Loucy (cell line): ENCODE measurements around the gene PABPC1L.

ENCODE experiments used
- H2AFZ ChIP-seq: fragments of 200-600 bp; sonication (generic); 2 replicates; pipeline ENCODE4 v1.6.0; 2016; ENCODE audit warnings: antibody characterized with exemption, mild to moderate bottlenecking, low read length, moderate library complexity
- H3F3A ChIP-seq: fragments of 200-600 bp; 2 replicates; pipeline ENCODE4 v1.6.0; 2016; ENCODE audit warnings: antibody characterized with exemption, low read depth, mild to moderate bottlenecking
- H3K27me3 ChIP-seq: fragments of 200-600 bp; sonication (generic); 2 replicates; pipeline ENCODE4 v1.6.1; 2014; ENCODE audit warnings: low read length, mild to moderate bottlenecking; ENCODE audit not compliant: insufficient read depth, poor library complexity, severe bottlenecking
- H3K36me3 ChIP-seq: fragments of 200-600 bp; sonication (generic); 2 replicates; pipeline ENCODE4 v1.6.1; 2016; ENCODE audit warnings: low read length; ENCODE audit not compliant: insufficient read depth
- H3K4me1 ChIP-seq: fragments of 200-600 bp; sonication (generic); 2 replicates; pipeline ENCODE4 v1.5.1; 2014; ENCODE audit warnings: low read length, mild to moderate bottlenecking; ENCODE audit not compliant: insufficient read depth, poor library complexity, severe bottlenecking
- H3K4me2 ChIP-seq: fragments of 200-600 bp; sonication (generic); 2 replicates; pipeline ENCODE4 v1.6.0; 2014; ENCODE audit warnings: antibody characterized with exemption, low read length, low read depth, mild to moderate bottlenecking; ENCODE audit not compliant: poor library complexity, severe bottlenecking
- H3K4me3 ChIP-seq: fragments of 200-600 bp; sonication (generic); 2 replicates; pipeline ENCODE4 v1.5.1; 2014; ENCODE audit warnings: low read length, mild to moderate bottlenecking, mixed read lengths; ENCODE audit not compliant: poor library complexity, severe bottlenecking
- H3K79me2 ChIP-seq: fragments of 200-600 bp; sonication (generic); 2 replicates; pipeline ENCODE4 v1.6.1; 2014; ENCODE audit warnings: low read length; ENCODE audit not compliant: insufficient read depth
- H3K9ac ChIP-seq: fragments of 200-600 bp; sonication (generic); 2 replicates; pipeline ENCODE4 v1.6.0; 2014; ENCODE audit warnings: mild to moderate bottlenecking, low read depth, low read length, moderate library complexity; ENCODE audit not compliant: poor library complexity, severe bottlenecking
- H3K9me2 ChIP-seq: fragments of 200-600 bp; sonication (generic); replicated peaks from 2 replicates; pipeline ENCODE4 v1.6.1; 2016; ENCODE audit warnings: low read depth, low read length, mixed read lengths
- H3K9me3 ChIP-seq: fragments of 200-600 bp; sonication (generic); 2 replicates; pipeline ENCODE4 v1.6.1; 2014; ENCODE audit warnings: mild to moderate bottlenecking, antibody characterized with exemption, low read length, low read depth; ENCODE audit not compliant: insufficient read depth
- H4K20me1 ChIP-seq: fragments of 200-600 bp; sonication (generic); 2 replicates; pipeline ENCODE4 v1.6.0; 2014; ENCODE audit warnings: antibody characterized with exemption, low read length, mild to moderate bottlenecking; ENCODE audit not compliant: insufficient read depth, poor library complexity, severe bottlenecking
- EZH2phosphoT487 ChIP-seq: fragments of 200-600 bp; IDR thresholded peaks from 2 replicates; pipeline ENCODE4 v1.6.1; 2018; ENCODE audit warnings: antibody characterized with exemption, mild to moderate bottlenecking, moderate library complexity, borderline replicate concordance
- TF ChIP-seq, protein P1 (sequence below): fragments of 200-600 bp; sonication (generic); conservative IDR thresholded peaks from 2 replicates; pipeline ENCODE4 v1.5.1; 2014; ENCODE audit warnings: mild to moderate bottlenecking, antibody characterized with exemption, low read length

PABPC1L gene

DNA sequence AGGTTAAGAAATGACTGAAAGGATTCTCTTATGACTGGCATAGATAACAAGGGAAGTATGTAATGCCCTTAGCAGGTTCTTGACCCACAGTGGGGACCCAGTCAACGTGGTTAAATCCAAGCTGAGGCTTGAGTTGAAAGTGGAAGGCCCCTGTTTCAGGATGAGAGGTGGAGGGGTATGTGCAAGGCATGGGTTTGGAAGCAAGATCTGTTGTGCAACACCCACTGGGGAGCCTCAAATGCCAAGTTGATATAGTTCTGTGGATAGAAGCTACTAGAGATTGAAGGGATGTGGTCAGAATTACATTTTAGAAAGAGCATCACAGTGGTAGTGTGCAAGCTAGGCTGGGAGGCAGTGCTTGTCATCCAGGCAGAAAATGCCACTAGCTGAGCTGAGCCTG, 5.1 kb downstream of the PABPC1L start:
- Histone ChIP-seq H3K79me2 (no peaks in the 10 kb centered on the region), H3K4me1 (peaks cover 17% of the 10 kb centered on the region), H3K27me3 (no peaks in the 10 kb centered on the region), H3K9me2 (no peaks in the 10 kb centered on the region), H3K4me3 (no peak overlapping the region), H3K9me3 (no peaks in the 10 kb centered on the region), H2AFZ (no peak overlapping the region), H3K36me3 (no peaks in the 10 kb centered on the region), H3K4me2 (peak overlapping the region; percentile 12), H3F3A (no peaks in the 10 kb centered on the region), H4K20me1 (no peaks in the 10 kb centered on the region), H3K9ac (no peak overlapping the region)
- TF ChIP-seq, protein P1, sequence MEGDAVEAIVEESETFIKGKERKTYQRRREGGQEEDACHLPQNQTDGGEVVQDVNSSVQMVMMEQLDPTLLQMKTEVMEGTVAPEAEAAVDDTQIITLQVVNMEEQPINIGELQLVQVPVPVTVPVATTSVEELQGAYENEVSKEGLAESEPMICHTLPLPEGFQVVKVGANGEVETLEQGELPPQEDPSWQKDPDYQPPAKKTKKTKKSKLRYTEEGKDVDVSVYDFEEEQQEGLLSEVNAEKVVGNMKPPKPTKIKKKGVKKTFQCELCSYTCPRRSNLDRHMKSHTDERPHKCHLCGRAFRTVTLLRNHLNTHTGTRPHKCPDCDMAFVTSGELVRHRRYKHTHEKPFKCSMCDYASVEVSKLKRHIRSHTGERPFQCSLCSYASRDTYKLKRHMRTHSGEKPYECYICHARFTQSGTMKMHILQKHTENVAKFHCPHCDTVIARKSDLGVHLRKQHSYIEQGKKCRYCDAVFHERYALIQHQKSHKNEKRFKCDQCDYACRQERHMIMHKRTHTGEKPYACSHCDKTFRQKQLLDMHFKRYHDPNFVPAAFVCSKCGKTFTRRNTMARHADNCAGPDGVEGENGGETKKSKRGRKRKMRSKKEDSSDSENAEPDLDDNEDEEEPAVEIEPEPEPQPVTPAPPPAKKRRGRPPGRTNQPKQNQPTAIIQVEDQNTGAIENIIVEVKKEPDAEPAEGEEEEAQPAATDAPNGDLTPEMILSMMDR: no peak
- no peak for TF ChIP-seq EZH2phosphoT487

- Histone ChIP-seq H3K4me1 (peaks cover 10% of the 10 kb centered on the region), H4K20me1 (no peaks in the 10 kb centered on the region), H3F3A (no peaks in the 10 kb centered on the region), H3K79me2 (no peaks in the 10 kb centered on the region), H3K4me3 (no peak overlapping the region), H3K9ac (no peak overlapping the region), H3K9me2 (no peaks in the 10 kb centered on the region), H3K27me3 (no peaks in the 10 kb centered on the region), H3K36me3 (no peaks in the 10 kb centered on the region), H3K9me3 (no peaks in the 10 kb centered on the region), H2AFZ (no peak overlapping the region), H3K4me2 (no peak overlapping the region)
- no peak for TF ChIP-seq EZH2phosphoT487
- TF ChIP-seq, protein P1: no peak
Measured at GRCh38 chr20:44916586-44916985, 6.7 kb downstream of the PABPC1L start.

GRCh38 chr20:44917399-44917798, 7.5 kb downstream of the PABPC1L start:
- no peak overlapping the region for H3K9ac ChIP-seq
- H3K36me3 ChIP-seq: no peaks in the 10 kb centered on the region

More at GRCh38 chr20:44917399-44917798, 7.5 kb downstream of the PABPC1L start:
- TF ChIP-seq, protein P1: no peak
- TF ChIP-seq EZH2phosphoT487: no peak
- Histone ChIP-seq H3K4me1 (peaks cover 8% of the 10 kb centered on the region), H3K27me3 (no peaks in the 10 kb centered on the region), H3K4me2 (no peak overlapping the region), H3K9me3 (no peaks in the 10 kb centered on the region), H4K20me1 (no peaks in the 10 kb centered on the region), H3F3A (no peaks in the 10 kb centered on the region), H3K9me2 (no peaks in the 10 kb centered on the region), H3K79me2 (no peaks in the 10 kb centered on the region), H3K4me3 (no peak overlapping the region), H2AFZ (no peak overlapping the region)
